Motor neuron (in vitro differentiated cells): ENCODE measurements around the gene PRICKLE4. TPM values are rescaled to one million over a fixed set of nuclear protein-coding genes. Genes with fewer than 3 reads are reported as not detected.

Experiments
- ATAC-seq, 8 experiments: fragments of 200-7000 bp; cut with Tn5 transposase; replicated peaks in 6 of 8; 2 replicates each; pipeline ENCODE4 v1.8.0; 2021; ENCODE audit warnings: mild to moderate bottlenecking in 8 of 8, moderate library complexity in 8 of 8
- H3K27ac ChIP-seq, 2 donors: fragments of 250-450 bp; sonication (Bioruptor Pico); 2 replicates each; pipeline ENCODE4 v1.9.0; 2021; ENCODE audit warnings: antibody characterized with exemption in 2 of 2, mild to moderate bottlenecking in 2 of 2, moderate library complexity in 1 of 2
- H3K4me1 ChIP-seq, 2 donors: fragments of 250-450 bp; sonication (Bioruptor Pico); replicated peaks in 1 of 2; 2 replicates each; pipeline ENCODE4 v1.6.1; 2021; ENCODE audit warnings: antibody characterized with exemption in 2 of 2, mild to moderate bottlenecking in 2 of 2, moderate library complexity in 1 of 2
- H3K4me3 ChIP-seq, 5 donors: fragments of 250-450 bp; sonication (Bioruptor Pico); 2 replicates each; pipeline ENCODE4 v1.9.0; 2021; ENCODE audit warnings: antibody characterized with exemption in 5 of 5, mild to moderate bottlenecking in 5 of 5, moderate library complexity in 4 of 5
- WGBS, 10 experiments: fragments of 450-650 bp; shearing (Covaris generic); methylation state at CpG; one replicate each; pipeline ENCODE4 v1.0.0; 2022; 5-methylcytosine and 5-hydroxymethylcytosine counted together
- in situ Hi-C, 9 experiments: fragments of 400-800 bp; cut with MboI; loops; one replicate each; pipeline ENCODE4 v1.15.0; 2021; ENCODE audit warnings: low sequenced_read_pairs in 9 of 9, low pct_unique_long_range_greater_than_20kb in 2 of 9; ENCODE audit not compliant: unreplicated experiment in 9 of 9
- total RNA-seq, 8 experiments: library from RNA; unstranded; fragments of 300-600 nt; gene quantifications; 2 replicates each; pipeline versions ENCODE4 v1.2.3 to v1.2.4, GENCODE V29; 2022

PRICKLE4 gene
- total RNA-seq, 8 experiments from 2014 or later, result 0.81 to 3.7 (median 2.3) TPM; not detected in 2

- Histone ChIP-seq H3K27ac (no peak overlapping the region), H3K4me1 (peaks cover 7 to 16% of the 10 kb centered on the region in 2 donors), H3K4me3 (no peak overlapping the region)
- in situ Hi-C loops, result no loop called here
- ATAC-seq, result no peak
- 57 to 100% (median 96%) methylated on average over 1 to 2 of the region's 6 CpGs; no CpG with 5 or more reads in 6 of the 10 experiments for WGBS, 10 experiments
Measured at GRCh38 chr6:41737591-41738130, 42.9 kb upstream of the PRICKLE4 start.

- 67 to 100% (median 80%) methylated on average over 1 to 3 of the region's 4 CpGs; no CpG with 5 or more reads in 5 of the 10 experiments for WGBS, 10 experiments
Measured at GRCh38 chr6:41739041-41739440, 41.5 kb upstream of the PRICKLE4 start.

GRCh38 chr6:41740366-41741162 lies 40.0 kb upstream of the PRICKLE4 start:
- peaks cover 6 to 8% of the 10 kb centered on the region in 2 donors for H3K4me1 ChIP-seq
- WGBS, 10 experiments, result 73 to 83% (median 74%) methylated on average over 2 to 3 of the region's 13 CpGs; no CpG with 5 or more reads in 7 of the 10 experiments
- in situ Hi-C loops, result no loop called here
- H3K27ac ChIP-seq, result no peak overlapping the region
- H3K4me3 ChIP-seq, result no peak overlapping the region
- no peak for ATAC-seq

More at GRCh38 chr6:41739041-41739440, 41.5 kb upstream of the PRICKLE4 start:
- ATAC-seq, result no peak
- in situ Hi-C loops, result no loop called here
- Histone ChIP-seq H3K4me1 (peaks cover 6 to 8% of the 10 kb centered on the region in 2 donors), H3K4me3 (no peak overlapping the region), H3K27ac (no peak overlapping the region)

- in situ Hi-C loops, result no loop called here
- Histone ChIP-seq H3K27ac (no peak overlapping the region), H3K4me1 (peaks cover 0 to 3% of the 10 kb centered on the region in 2 donors), H3K4me3 (no peak overlapping the region)
- no peak for ATAC-seq
- WGBS, 10 experiments, result 57 to 100% (median 75%) methylated on average over 1 to 9 of the region's 20 CpGs; no CpG with 5 or more reads in 3 of the 10 experiments
Measured at GRCh38 chr6:41741625-41742490, 38.7 kb upstream of the PRICKLE4 start.

GRCh38 chr6:41743406-41744235 lies 37.0 kb upstream of the PRICKLE4 start:
- 70 to 100% (median 100%) methylated on average over 1 of the region's 6 CpGs; no CpG with 5 or more reads in 7 of the 10 experiments for WGBS, 10 experiments
- no peak for ATAC-seq
- no peak overlapping the region for H3K27ac ChIP-seq
- in situ Hi-C loops, result no loop called here
- H3K4me3 ChIP-seq, result no peak overlapping the region
- peaks cover 0 to 3% of the 10 kb centered on the region in 2 donors for H3K4me1 ChIP-seq

- WGBS, 10 experiments, result 72 to 81% (median 76%) methylated on average over 1 to 5 of the region's 7 CpGs; no CpG with 5 or more reads in 6 of the 10 experiments
- in situ Hi-C loops, result no loop called here
- Histone ChIP-seq H3K27ac (no peak overlapping the region), H3K4me1 (peaks cover 0 to 3% of the 10 kb centered on the region in 2 donors), H3K4me3 (no peak overlapping the region)
- ATAC-seq, result no peak
Measured at GRCh38 chr6:41744236-41744787, 36.3 kb upstream of the PRICKLE4 start.

- in situ Hi-C loops, result no loop called here
- 0 to 94% (median 71%) methylated on average over 1 to 5 of the region's 10 CpGs; no CpG with 5 or more reads in 5 of the 10 experiments for WGBS, 10 experiments
Measured at GRCh38 chr6:41746107-41746506, 34.5 kb upstream of the PRICKLE4 start.

GRCh38 chr6:41747256-41748101 lies 33.1 kb upstream of the PRICKLE4 start, which contains the start of gene PGC:
Gene PGC (minus strand): TSS chr6:41747397. CDS start chr6:41747334, 63 bp downstream.
- no peaks in the 10 kb centered on the region for H3K4me1 ChIP-seq
- in situ Hi-C loops, result no loop called here

More at GRCh38 chr6:41746107-41746506, 34.5 kb upstream of the PRICKLE4 start:
- Histone ChIP-seq H3K4me1 (peaks cover 0 to 3% of the 10 kb centered on the region in 2 donors), H3K4me3 (no peak overlapping the region), H3K27ac (no peak overlapping the region)
- ATAC-seq, result peak in 3 of 8 experiments; percentile 29 to 65 (median 30)

GRCh38 chr6:41748102-41748477 lies 32.5 kb upstream of the PRICKLE4 start:
- Histone ChIP-seq H3K27ac (no peak overlapping the region), H3K4me3 (no peak overlapping the region), H3K4me1 (no peaks in the 10 kb centered on the region)
- ATAC-seq, result no peak
- in situ Hi-C loops, result no loop called here
- WGBS, 10 experiments, result 60 to 100% (median 73%) methylated on average over 1 to 4 of the region's 6 CpGs; no CpG with 5 or more reads in 6 of the 10 experiments

More at GRCh38 chr6:41747256-41748101, 33.1 kb upstream of the PRICKLE4 start, which contains the start of gene PGC:
- 50 to 100% (median 89%) methylated on average over 2 to 11 of the region's 15 CpGs for WGBS, 10 experiments
- Histone ChIP-seq H3K27ac (no peak within 1 kb of the TSS), H3K4me3 (no peak within 1 kb of the TSS)
- no peak for ATAC-seq

- no peaks in the 10 kb centered on the region for H3K4me1 ChIP-seq
- no peak for ATAC-seq
- 72 to 83% methylated on average over 2 to 3 of the region's 3 CpGs; no CpG with 5 or more reads in 8 of the 10 experiments for WGBS, 10 experiments
- no peak overlapping the region for H3K27ac ChIP-seq
- in situ Hi-C loops, result no loop called here
- no peak overlapping the region for H3K4me3 ChIP-seq
Measured at GRCh38 chr6:41748542-41748941, 32.0 kb upstream of the PRICKLE4 start.

GRCh38 chr6:41750374-41750773 lies 30.2 kb upstream of the PRICKLE4 start:
- WGBS, 10 experiments, result 38 to 100% (median 86%) methylated on average over 1 to 3 of the region's 3 CpGs; no CpG with 5 or more reads in 4 of the 10 experiments
- in situ Hi-C loops, result no loop called here
- ATAC-seq, result no peak
- Histone ChIP-seq H3K4me1 (no peaks in the 10 kb centered on the region), H3K4me3 (no peak overlapping the region), H3K27ac (no peak overlapping the region)
